ENCODE data around the gene PTPN18.

Gene PTPN18

GRCh38 chr2:130377491-130377890 is 21.6 kb downstream of the PTPN18 start:
- H3K27me3 ChIP-seq (ENCODE audit: insufficient read depth, poor library complexity, severe bottlenecking): no peaks in the 10 kb centered on the region
- H3K4me3 ChIP-seq (replicated peaks; ENCODE audit: insufficient read depth, low read length): no peak overlapping the region
- H3K27ac ChIP-seq (replicated peaks): no peak overlapping the region
- no peak for DNase-seq (ENCODE audit: low read depth in 1 of 2, low spot score in 1 of 2)
- TF ChIP-seq, protein P1, sequence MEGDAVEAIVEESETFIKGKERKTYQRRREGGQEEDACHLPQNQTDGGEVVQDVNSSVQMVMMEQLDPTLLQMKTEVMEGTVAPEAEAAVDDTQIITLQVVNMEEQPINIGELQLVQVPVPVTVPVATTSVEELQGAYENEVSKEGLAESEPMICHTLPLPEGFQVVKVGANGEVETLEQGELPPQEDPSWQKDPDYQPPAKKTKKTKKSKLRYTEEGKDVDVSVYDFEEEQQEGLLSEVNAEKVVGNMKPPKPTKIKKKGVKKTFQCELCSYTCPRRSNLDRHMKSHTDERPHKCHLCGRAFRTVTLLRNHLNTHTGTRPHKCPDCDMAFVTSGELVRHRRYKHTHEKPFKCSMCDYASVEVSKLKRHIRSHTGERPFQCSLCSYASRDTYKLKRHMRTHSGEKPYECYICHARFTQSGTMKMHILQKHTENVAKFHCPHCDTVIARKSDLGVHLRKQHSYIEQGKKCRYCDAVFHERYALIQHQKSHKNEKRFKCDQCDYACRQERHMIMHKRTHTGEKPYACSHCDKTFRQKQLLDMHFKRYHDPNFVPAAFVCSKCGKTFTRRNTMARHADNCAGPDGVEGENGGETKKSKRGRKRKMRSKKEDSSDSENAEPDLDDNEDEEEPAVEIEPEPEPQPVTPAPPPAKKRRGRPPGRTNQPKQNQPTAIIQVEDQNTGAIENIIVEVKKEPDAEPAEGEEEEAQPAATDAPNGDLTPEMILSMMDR (IDR thresholded peaks at IDR 0.05; ENCODE audit: insufficient read depth, low read length): no peak
- TF ChIP-seq, protein P2, sequence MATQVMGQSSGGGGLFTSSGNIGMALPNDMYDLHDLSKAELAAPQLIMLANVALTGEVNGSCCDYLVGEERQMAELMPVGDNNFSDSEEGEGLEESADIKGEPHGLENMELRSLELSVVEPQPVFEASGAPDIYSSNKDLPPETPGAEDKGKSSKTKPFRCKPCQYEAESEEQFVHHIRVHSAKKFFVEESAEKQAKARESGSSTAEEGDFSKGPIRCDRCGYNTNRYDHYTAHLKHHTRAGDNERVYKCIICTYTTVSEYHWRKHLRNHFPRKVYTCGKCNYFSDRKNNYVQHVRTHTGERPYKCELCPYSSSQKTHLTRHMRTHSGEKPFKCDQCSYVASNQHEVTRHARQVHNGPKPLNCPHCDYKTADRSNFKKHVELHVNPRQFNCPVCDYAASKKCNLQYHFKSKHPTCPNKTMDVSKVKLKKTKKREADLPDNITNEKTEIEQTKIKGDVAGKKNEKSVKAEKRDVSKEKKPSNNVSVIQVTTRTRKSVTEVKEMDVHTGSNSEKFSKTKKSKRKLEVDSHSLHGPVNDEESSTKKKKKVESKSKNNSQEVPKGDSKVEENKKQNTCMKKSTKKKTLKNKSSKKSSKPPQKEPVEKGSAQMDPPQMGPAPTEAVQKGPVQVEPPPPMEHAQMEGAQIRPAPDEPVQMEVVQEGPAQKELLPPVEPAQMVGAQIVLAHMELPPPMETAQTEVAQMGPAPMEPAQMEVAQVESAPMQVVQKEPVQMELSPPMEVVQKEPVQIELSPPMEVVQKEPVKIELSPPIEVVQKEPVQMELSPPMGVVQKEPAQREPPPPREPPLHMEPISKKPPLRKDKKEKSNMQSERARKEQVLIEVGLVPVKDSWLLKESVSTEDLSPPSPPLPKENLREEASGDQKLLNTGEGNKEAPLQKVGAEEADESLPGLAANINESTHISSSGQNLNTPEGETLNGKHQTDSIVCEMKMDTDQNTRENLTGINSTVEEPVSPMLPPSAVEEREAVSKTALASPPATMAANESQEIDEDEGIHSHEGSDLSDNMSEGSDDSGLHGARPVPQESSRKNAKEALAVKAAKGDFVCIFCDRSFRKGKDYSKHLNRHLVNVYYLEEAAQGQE (IDR thresholded peaks at IDR 0.05; ENCODE audit: insufficient replicate concordance, low read depth): no peak
- TF ChIP-seq SPI1 (IDR thresholded peaks at IDR 0.05; ENCODE audit: borderline replicate concordance, low read depth): no peak

GRCh38 chr2:130378206-130378897 is 22.5 kb downstream of the PTPN18 start:
- DNase-seq (ENCODE audit: low read depth in 1 of 2, low spot score in 1 of 2): no peak
- Histone ChIP-seq H3K4me3 (replicated peaks; ENCODE audit: insufficient read depth, low read length) (no peak overlapping the region), H3K27me3 (ENCODE audit: insufficient read depth, poor library complexity, severe bottlenecking) (no peaks in the 10 kb centered on the region), H3K27ac (replicated peaks) (no peak overlapping the region)
- TF ChIP-seq, protein P2 (IDR thresholded peaks at IDR 0.05; ENCODE audit: insufficient replicate concordance, low read depth): no peak
- TF ChIP-seq SPI1 (IDR thresholded peaks at IDR 0.05; ENCODE audit: borderline replicate concordance, low read depth) (no peak), POLR2AphosphoS5 (IDR thresholded peaks at IDR 0.05; ENCODE audit: low read depth) (no peak), GABPA (IDR thresholded peaks at IDR 0.05; ENCODE audit: low read depth) (no peak)
- TF ChIP-seq, protein P1 (IDR thresholded peaks at IDR 0.05; ENCODE audit: insufficient read depth, low read length): no peak

DNA sequence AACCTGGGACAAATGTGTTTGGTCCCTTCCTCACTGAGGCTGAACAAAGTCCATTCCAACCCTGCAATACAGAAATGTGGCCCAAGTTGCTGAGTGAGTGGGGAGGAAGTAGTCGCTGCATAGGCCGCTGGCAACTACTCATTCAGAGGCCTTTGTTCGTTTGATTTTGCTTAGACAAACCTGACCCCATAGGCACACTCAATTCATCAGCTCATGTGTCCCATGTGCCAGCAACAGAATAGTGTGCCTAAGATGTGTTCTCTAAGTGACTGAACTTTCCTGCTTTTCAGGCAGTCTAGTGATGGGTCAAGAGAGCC is 23.0 kb downstream of the PTPN18 start:
- TF ChIP-seq GABPA (IDR thresholded peaks at IDR 0.05; ENCODE audit: low read depth) (no peak), POLR2AphosphoS5 (IDR thresholded peaks at IDR 0.05; ENCODE audit: low read depth) (no peak), SPI1 (IDR thresholded peaks at IDR 0.05; ENCODE audit: borderline replicate concordance, low read depth) (no peak)
- TF ChIP-seq, protein P1 (IDR thresholded peaks at IDR 0.05; ENCODE audit: insufficient read depth, low read length): no peak
- TF ChIP-seq, protein P2 (IDR thresholded peaks at IDR 0.05; ENCODE audit: insufficient replicate concordance, low read depth): no peak
- Histone ChIP-seq H3K27ac (replicated peaks) (no peak overlapping the region), H3K4me3 (replicated peaks; ENCODE audit: insufficient read depth, low read length) (no peak overlapping the region), H3K27me3 (ENCODE audit: insufficient read depth, poor library complexity, severe bottlenecking) (no peaks in the 10 kb centered on the region)
- DNase-seq (ENCODE audit: low read depth in 1 of 2, low spot score in 1 of 2): no peak
